Astrocyte of the hippocampus (primary cell): Measurements from ENCODE around the gene CDX1.
A peak's percentile ranks its signal among the peaks of the same experiment; 100 is the strongest.

Source experiments
- DNase-seq: peaks from one replicate; pipeline ENCODE4 v3.0.0; 2011; ENCODE audit warnings: low read depth, low spot score

Gene CDX1

GRCh38 chr5:150146235-150146634 lies 20.3 kb upstream of the CDX1 start:
- no peak for DNase-seq

DNA sequence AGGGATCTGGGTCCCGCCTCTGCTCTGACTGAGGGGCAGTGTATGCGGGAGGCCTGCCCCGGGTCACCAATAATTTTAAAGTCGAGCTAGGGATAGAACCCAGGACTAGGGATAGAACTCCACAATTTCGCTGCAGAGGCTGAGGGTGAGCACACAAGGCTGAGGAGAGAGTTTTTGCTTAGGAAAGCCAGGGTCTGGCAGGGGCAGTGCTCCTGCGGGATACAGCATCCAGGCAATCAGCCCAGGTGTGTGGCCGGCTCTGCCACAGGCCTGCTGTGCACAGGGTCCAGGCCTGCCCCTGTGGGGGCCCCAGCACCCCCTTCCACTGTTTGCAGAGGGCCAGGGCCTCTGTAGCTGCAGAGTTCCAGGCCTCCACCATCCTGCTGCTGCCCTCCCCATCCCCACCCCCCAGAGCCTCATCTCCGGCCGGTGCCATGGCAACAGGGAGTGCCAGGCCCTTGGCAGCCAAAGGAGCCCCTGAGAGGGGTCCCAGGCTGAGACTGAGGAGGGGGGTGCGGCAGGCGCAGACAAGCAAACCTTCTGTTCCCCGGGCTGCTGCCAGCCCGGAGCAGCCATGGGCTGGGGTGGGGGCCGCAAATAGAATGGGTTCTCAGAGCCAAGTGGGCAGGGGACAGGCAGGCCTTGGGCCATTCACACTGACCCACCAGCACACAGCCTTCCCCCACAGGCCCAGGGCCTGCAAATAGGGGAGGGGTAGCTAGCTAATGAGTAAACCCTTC lies 19.5 kb upstream of the CDX1 start:
- no peak for DNase-seq

GRCh38 chr5:150147670-150148069 lies 18.9 kb upstream of the CDX1 start:
- DNase-seq = no peak

DNA sequence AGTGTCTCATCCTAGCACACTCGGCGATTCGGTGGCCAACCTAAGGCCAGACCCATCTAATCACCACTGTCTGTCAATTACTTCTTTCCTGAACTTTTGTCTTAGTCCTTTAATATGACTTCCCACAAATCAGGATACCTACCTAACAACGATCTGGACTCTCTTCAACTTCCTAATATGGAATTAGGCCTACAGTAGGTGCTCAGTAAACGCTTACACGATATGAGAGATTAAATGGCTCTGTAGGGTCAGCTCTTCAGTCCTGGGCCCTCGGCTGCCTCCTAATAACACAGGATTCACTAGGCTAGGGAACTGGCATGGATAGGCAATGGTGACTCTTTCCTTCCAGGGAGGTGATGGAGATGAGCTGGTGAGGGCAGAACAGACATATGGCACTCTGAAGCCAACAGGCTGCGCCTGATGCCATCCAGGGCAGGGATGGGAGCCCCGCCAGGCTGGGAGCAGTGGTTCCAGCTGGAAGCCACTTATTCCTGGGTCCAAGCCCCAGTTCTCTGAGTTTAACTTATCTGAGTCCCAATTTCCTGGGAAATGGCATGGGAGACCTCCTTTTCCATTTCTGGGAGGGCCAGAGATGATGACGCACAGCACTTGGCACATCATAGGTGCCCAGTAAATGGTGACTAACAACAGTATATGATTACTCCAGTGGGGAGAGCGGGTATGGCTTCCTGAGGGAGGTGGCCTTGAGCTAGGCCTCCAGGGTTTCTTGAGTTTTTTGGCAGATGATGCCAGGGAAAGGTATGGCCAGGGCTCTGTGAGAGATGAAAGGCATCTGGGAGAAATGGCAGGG lies 18.3 kb upstream of the CDX1 start:
- no peak for DNase-seq

- DNase-seq = no peak
These were observed 17.0 kb upstream of the CDX1 start for GRCh38 chr5:150149618-150150017.

DNA sequence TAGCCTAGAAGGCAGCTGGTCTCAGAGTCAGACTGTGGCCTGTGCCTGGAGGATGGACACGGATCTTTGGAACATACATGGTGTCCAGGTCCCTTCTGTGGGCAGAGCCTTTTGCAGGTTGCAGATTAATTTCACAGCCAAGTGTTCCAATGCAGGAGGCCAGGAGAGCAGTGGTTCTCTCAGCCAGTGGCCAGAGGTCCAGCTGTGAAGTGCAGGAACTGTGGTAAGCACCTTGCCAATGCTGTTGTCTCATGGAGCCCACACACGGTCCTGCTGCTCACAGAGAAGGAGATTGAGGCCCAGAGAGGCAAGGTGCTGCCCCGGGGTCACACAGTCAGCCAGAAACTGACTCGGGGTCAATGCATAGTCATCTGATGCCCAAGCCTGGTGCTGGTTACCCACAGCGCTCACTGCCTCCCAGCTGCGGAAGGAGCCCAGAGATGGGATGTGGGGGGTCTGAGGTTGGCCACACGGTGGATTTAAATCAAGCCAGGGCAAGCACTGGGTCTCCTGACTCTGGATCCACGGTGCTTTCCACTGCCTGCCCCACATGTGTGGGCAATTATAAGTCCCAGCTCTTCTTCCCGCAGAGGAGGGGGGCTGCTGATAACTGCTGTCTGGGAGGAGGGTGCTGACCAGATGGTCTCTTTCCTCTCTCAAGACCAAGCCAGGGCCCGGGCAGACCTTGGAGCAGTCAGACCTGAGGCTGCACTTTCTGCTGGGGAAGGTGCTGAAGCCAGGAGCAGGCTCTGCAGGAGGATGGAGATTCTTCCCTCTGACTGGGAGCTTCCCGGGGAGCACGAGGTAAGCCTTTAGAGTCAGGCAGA lies 13.7 kb upstream of the CDX1 start:
- DNase-seq = no peak

DNA sequence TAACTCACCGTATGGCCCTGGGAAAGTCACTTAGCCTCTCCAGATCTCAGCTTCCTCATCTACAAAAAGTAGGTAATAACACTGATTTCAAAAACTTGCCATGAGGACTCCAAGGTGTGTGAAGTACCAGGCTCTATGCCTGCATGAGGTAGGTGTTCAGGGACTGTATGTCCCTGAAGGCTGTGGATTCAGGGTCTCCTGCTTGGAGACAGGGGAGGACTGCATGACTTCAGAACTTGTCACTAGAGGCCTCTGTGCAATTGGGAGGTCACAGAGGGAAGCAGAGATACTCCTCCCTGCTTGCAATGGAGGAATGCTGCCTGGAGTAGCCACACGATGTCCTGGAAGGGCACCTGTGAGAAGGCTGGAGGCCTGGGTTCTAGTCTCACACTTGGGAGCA lies 13.1 kb upstream of the CDX1 start:
- no peak for DNase-seq

- DNase-seq = peak; percentile 82
These were observed 12.5 kb upstream of the CDX1 start for GRCh38 chr5:150153957-150154617.

GRCh38 chr5:150154618-150155128 lies 11.9 kb upstream of the CDX1 start:
- peak; percentile 73 for DNase-seq

- peak; percentile 94 for DNase-seq
These were observed 11.1 kb upstream of the CDX1 start, which contains the start of gene PDGFRB for GRCh38 chr5:150155258-150156026. PDGFRB (minus strand) TSS chr5:150155845; CDS start chr5:150137047, 18,798 bp downstream.

DNA sequence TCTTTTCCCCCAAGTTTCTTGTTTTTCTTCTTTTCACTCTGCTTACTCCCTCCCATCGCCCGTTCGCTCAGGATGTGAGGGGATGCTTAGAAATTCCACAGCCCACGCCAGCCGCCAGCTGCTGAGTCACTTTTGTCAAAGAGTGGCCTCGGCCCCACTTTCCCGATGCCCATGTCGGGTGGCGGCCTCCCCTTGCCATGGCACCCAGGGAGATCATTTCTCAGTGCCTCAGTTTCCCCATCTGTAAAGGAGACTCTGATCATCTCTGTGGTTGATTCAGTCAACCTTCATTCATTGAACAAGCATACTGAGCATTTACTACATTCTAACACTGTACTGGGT lies 10.6 kb upstream of the CDX1 start:
- no peak for DNase-seq

DNA sequence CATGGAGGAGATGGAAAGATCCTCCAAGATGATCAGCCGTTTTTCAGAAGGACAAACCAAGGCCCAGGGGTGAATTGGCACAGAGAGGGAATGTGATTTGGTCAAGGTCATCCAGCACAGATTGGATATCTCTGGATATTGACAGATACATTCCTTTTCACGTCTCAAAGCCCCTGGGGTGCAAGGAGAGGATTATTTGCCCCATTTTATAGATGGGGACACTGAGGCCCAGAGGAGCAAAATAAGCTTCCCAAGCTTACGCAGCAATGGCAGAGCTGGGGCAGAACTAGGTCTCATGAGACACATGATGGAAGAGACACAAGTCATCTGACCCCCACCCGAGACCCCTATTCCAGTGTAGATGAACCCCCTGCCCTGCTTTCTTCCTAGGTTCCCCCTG lies 10.0 kb upstream of the CDX1 start:
- no peak for DNase-seq

DNA sequence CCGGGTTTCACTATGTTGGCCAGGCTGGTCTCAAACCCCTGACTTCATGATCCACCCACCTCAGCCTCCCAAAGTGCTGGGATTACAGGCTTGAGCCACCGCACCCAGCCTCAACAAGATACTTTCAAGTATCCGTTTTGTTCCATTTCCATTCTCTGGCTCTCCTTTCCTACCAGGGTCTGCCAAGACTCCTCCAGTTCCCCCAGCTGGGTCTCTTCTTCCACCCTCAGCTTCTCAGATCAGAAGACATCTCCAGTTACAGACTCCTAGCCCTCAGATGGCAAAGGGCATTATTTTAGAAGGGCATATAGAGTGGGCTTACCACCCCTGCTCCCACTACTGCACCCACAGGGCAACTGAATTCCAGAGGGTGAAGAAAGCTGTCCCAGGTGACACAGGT lies 9.4 kb upstream of the CDX1 start:
- DNase-seq = no peak

DNA sequence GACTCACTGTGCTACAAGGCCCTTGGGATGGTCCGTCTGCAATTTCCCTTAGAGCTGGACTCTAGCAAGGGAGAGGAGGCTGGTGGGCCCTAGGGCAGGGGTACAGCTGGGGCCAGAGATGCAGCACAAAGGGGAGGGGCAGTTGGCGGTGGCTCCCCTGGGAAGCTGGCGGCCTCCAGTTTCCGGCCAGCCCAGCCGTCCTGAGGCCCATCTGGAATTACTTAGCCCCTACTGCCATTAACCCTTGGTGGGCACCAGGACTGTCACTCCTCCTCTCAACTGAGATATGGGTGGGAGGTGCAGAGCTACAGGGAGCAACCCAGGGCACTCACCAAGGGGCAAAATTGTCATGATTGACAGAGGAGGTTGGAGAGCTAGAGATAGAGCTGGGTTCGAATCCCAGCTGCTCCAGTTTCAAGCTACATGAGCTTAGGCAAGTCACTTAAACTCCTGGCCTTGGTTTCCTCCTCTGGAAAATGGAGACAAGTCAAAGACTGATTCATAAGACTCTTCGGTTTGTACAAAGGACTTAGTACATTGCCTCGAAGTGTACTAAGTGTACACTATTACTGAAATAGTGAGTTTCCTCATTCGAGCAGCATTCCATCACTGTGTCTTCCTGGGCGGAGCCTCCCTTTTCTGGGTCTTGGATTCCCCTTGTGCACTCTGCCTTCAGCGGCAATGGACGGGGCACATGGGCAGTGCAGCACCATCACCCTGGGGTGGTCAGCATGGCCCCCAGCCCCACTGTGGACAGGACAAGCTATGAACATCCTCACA lies 8.2 kb upstream of the CDX1 start:
- DNase-seq = no peak

DNA sequence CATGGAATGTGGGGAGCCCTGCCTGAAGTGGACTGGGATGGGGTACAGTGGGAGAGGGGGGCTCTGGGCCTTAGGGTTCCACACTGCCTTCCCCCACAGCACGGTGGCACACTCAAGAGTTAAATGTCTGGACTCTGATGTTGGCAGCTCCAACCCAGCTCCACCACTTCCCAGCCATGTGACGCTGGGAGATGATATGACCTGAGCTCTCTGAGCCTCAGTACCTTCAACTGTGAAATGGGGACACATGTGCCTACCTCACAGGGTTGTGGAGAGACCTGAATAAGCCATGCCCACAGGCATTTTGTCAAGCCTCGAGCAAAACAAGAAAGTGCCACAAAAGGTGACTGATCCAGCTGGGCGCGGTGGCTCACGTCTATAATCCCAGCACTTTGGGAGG lies 7.5 kb upstream of the CDX1 start:
- DNase-seq = no peak

- no peak for DNase-seq
These were observed 6.8 kb upstream of the CDX1 start for GRCh38 chr5:150159741-150160179.

GRCh38 chr5:150160448-150161081 lies 6.0 kb upstream of the CDX1 start:
- DNase-seq = no peak

GRCh38 chr5:150161242-150162141 lies 5.1 kb upstream of the CDX1 start:
- peak; percentile 88 for DNase-seq
